Trophoblast cell (in vitro differentiated cells and primary cell): ENCODE measurements around the gene ACSM2B.
"Not testable (repeated sequence)": the region's sequence is repeated elsewhere in the genome, so short reads cannot be mapped to it uniquely, and the experiment has no call there.

ENCODE experiments used
- DNase-seq, 2 donors: peaks; one replicate each; pipeline ENCODE4 v3.0.0-alpha.2; 2016
- H2AFZ ChIP-seq: 2 replicates; pipeline ENCODE4 v1.6.1; 2013; ENCODE audit warnings: low read length, moderate library complexity, mild to moderate bottlenecking; ENCODE audit not compliant: insufficient read depth, poor library complexity
- H2AK5ac ChIP-seq: 2 replicates; pipeline ENCODE4 v1.6.1; 2013; ENCODE audit warnings: mild to moderate bottlenecking, low read length
- H2BK120ac ChIP-seq: 2 replicates; pipeline ENCODE4 v1.6.1; 2013; ENCODE audit warnings: low read length, mild to moderate bottlenecking, moderate library complexity; ENCODE audit not compliant: insufficient read depth, poor library complexity
- H2BK12ac ChIP-seq: 2 replicates; pipeline ENCODE4 v1.6.1; 2013; ENCODE audit warnings: mild to moderate bottlenecking, low read length, moderate library complexity
- H2BK5ac ChIP-seq: 2 replicates; pipeline ENCODE4 v1.6.1; 2013; ENCODE audit warnings: low read length, low read depth, moderate library complexity, mild to moderate bottlenecking; ENCODE audit not compliant: poor library complexity
- H3K14ac ChIP-seq: 2 replicates; pipeline ENCODE4 v1.6.1; 2013; ENCODE audit warnings: mild to moderate bottlenecking, low read length
- H3K18ac ChIP-seq: 2 replicates; pipeline ENCODE4 v1.6.1; 2013; ENCODE audit warnings: mild to moderate bottlenecking, low read length
- H3K23ac ChIP-seq: 2 replicates; pipeline ENCODE4 v1.6.1; 2013; ENCODE audit warnings: low read length
- H3K27ac ChIP-seq: 2 replicates; pipeline ENCODE4 v1.5.1; 2013; ENCODE audit warnings: low read depth, mild to moderate bottlenecking, inconsistent platforms, low read length, moderate library complexity
- H3K27me3 ChIP-seq: 2 replicates; pipeline ENCODE4 v1.6.1; 2013; ENCODE audit warnings: inconsistent platforms, mild to moderate bottlenecking, low read length, moderate library complexity; ENCODE audit not compliant: insufficient read depth
- H3K36me3 ChIP-seq, 2 experiments: 1 replicate in 1 of 2; 2 replicates in 1 of 2; pipeline ENCODE4 v1.6.1; 2013; ENCODE audit warnings: low read length in 2 of 2, mild to moderate bottlenecking in 2 of 2, moderate library complexity in 1 of 2; ENCODE audit not compliant: insufficient read depth in 2 of 2, control insufficient read depth in 1 of 2
- H3K4ac ChIP-seq: 2 replicates; pipeline ENCODE4 v1.6.1; 2013; ENCODE audit warnings: low read depth, mild to moderate bottlenecking, low read length, moderate library complexity
- H3K4me1 ChIP-seq, 2 experiments: 1 replicate in 1 of 2; 2 replicates in 1 of 2; pipeline ENCODE4 v1.6.1; 2013; ENCODE audit warnings: low read length in 2 of 2, mild to moderate bottlenecking in 2 of 2, moderate library complexity in 1 of 2; ENCODE audit not compliant: insufficient read depth in 2 of 2, control insufficient read depth in 1 of 2
- H3K4me2 ChIP-seq: 2 replicates; pipeline ENCODE4 v1.6.1; 2013; ENCODE audit warnings: inconsistent platforms, mild to moderate bottlenecking, low read length, moderate library complexity
- H3K4me3 ChIP-seq: 2 replicates; pipeline ENCODE4 v1.5.1; 2013; ENCODE audit warnings: mild to moderate bottlenecking, low read depth, low read length, inconsistent platforms
- H3K79me1 ChIP-seq: one replicate; pipeline ENCODE4 v1.6.1; 2013; ENCODE audit warnings: low read length
- H3K79me2 ChIP-seq: 2 replicates; pipeline ENCODE4 v1.6.1; 2013; ENCODE audit warnings: low read length, mild to moderate bottlenecking; ENCODE audit not compliant: control insufficient read depth, insufficient read depth, poor library complexity
- H3K9ac ChIP-seq: 2 replicates; pipeline ENCODE4 v1.6.1; 2013; ENCODE audit warnings: mild to moderate bottlenecking, low read length
- H3K9me3 ChIP-seq: 2 replicates; pipeline ENCODE4 v1.6.1; 2013; ENCODE audit warnings: low read depth, mild to moderate bottlenecking, control low read depth, inconsistent platforms, low read length; ENCODE audit not compliant: insufficient read depth
- H4K12ac ChIP-seq: 2 replicates; pipeline ENCODE4 v1.6.1; 2013; ENCODE audit warnings: low read depth, mild to moderate bottlenecking, low read length, moderate library complexity
- H4K8ac ChIP-seq: 2 replicates; pipeline ENCODE4 v1.6.1; 2013; ENCODE audit warnings: low read depth, mild to moderate bottlenecking, low read length, moderate library complexity
- H4K91ac ChIP-seq: one replicate; pipeline ENCODE4 v1.6.1; 2013; ENCODE audit warnings: low read depth, mild to moderate bottlenecking, low read length, moderate library complexity
- WGBS: extraction: QIAGEN DNeasy Blood & Tissue Kit; methylation state at CpG from one replicate; pipeline ENCODE4 v1.1.7; 2013; ENCODE audit warnings: missing lambda C conversion rate; ENCODE audit not compliant: insufficient read length, insufficient coverage; ENCODE audit errors: extremely low coverage; 5-methylcytosine and 5-hydroxymethylcytosine counted together

ACSM2B gene

DNA sequence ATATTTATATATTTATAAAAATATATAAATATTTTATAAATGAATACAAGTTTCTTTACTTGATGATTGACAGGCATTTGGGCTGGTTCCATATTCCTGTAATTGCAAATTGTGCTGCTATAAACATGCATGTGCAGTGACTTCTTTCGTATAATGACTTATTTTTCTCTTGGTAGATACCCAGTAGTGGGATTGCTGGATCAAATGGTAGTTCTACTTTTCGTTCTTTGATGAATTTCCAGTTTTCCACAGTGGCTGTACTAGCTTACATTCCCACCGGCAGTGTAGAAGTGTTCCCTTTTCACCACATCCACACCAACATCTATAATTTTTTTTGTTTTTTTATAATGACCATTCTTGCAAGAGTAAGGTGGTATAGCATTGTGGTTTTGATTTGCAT lies 7.8 kb downstream of the ACSM2B start:
- no peak overlapping the region for H2BK12ac ChIP-seq
- H3K79me2 ChIP-seq = no peaks in the 10 kb centered on the region
- no peak overlapping the region for H3K9ac ChIP-seq
- no peak for DNase-seq
- no peak overlapping the region for H4K12ac ChIP-seq
- H3K4ac ChIP-seq = no peak overlapping the region
- no peaks in the 10 kb centered on the region for H3K27me3 ChIP-seq
- H3K18ac ChIP-seq = no peak overlapping the region
- H3K9me3 ChIP-seq = no peaks in the 10 kb centered on the region
- H3K4me1 ChIP-seq = no peaks in the 10 kb centered on the region
- H3K36me3 ChIP-seq = no peaks in the 10 kb centered on the region
- H3K4me3 ChIP-seq = no peak overlapping the region
- no peak overlapping the region for H2BK5ac ChIP-seq
- no peak overlapping the region for H3K14ac ChIP-seq
- no peak overlapping the region for H2AFZ ChIP-seq
- H4K91ac ChIP-seq = no peak overlapping the region
- no peak overlapping the region for H3K23ac ChIP-seq
- WGBS = no CpG with 5 or more reads among the region's 3 CpGs
- no peak overlapping the region for H3K27ac ChIP-seq
- H2BK120ac ChIP-seq = no peak overlapping the region
- no peak overlapping the region for H2AK5ac ChIP-seq
- no peak overlapping the region for H3K4me2 ChIP-seq
- H4K8ac ChIP-seq = no peak overlapping the region
- no peaks in the 10 kb centered on the region for H3K79me1 ChIP-seq

DNA sequence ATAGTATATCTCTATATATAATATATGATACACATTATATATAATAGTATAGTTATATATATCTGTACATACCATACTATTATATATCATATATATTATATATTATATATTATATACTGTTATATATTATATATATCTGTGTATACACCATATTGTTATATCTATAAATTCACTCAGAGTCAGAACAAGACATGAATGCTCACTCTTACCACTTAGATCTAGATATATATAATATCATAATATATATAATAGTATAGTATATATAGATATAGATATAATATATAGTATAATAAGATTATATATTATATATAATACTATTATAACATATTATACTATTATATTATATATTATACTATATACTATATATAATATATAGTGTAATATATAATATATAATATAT lies 9.3 kb downstream of the ACSM2B start:
- no peak overlapping the region for H2AFZ ChIP-seq
- no peak overlapping the region for H3K4ac ChIP-seq
- H2BK5ac ChIP-seq = no peak overlapping the region
- no peaks in the 10 kb centered on the region for H3K27me3 ChIP-seq
- no peak overlapping the region for H3K4me2 ChIP-seq
- H3K79me2 ChIP-seq = no peaks in the 10 kb centered on the region
- H2BK120ac ChIP-seq = no peak overlapping the region
- no peak overlapping the region for H3K9ac ChIP-seq
- H3K9me3 ChIP-seq = no peaks in the 10 kb centered on the region
- no peak overlapping the region for H3K18ac ChIP-seq
- H3K79me1 ChIP-seq = no peaks in the 10 kb centered on the region
- no peak overlapping the region for H3K4me3 ChIP-seq
- no peak overlapping the region for H2BK12ac ChIP-seq
- H2AK5ac ChIP-seq = no peak overlapping the region
- H3K27ac ChIP-seq = no peak overlapping the region
- no peak overlapping the region for H4K8ac ChIP-seq
- no peak overlapping the region for H4K91ac ChIP-seq
- H3K23ac ChIP-seq = no peak overlapping the region
- no peak overlapping the region for H3K14ac ChIP-seq
- H3K4me1 ChIP-seq = no peaks in the 10 kb centered on the region
- no peaks in the 10 kb centered on the region for H3K36me3 ChIP-seq
- H4K12ac ChIP-seq = no peak overlapping the region
- DNase-seq = no peak

DNA sequence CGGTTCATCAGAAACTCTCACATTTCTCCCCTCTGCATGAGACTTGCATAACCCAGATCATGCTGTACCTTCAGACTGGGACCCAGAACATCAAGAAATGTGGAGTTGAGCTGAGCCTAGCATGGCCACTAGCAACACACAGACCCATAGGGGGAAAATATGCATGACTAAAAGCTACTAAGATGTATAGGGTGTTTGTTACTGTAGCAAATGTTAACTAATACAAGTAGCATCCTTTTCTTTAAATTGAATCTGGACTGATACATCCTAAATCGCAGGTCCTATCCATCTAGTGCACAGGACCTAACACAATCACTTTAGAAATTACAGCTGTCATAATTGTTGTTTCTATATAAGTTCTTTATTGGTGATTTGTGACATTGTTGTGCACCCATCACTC lies 10.8 kb downstream of the ACSM2B start:
- not testable (repeated sequence) for H3K79me1 ChIP-seq, H2BK12ac ChIP-seq

DNA sequence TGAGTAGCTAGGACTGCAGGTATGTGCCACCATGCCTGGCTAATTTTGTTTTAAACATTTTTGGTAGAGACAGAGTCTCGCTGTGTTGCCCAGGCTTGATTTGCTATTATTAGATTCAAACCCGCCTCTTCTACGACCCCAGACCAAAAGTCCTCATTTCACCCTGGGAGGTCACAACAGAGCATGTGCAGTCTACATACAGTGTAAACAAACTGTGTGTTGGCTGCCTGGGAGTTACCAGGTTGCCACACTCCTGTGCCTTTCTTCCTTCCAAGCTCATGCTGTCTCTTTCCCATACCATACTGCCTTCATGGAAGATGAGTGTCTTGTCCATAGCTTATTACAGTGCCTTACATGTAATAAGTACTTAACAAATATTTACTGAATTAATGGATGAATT lies 11.9 kb downstream of the ACSM2B start:
- H2AFZ ChIP-seq, DNase-seq, H3K4me3 ChIP-seq, H3K4me2 ChIP-seq, H3K79me1 ChIP-seq, H2BK5ac ChIP-seq, H3K23ac ChIP-seq, H3K27ac ChIP-seq, H3K14ac ChIP-seq, H3K27me3 ChIP-seq, H4K8ac ChIP-seq, H3K79me2 ChIP-seq, H3K18ac ChIP-seq, H4K12ac ChIP-seq, H3K4ac ChIP-seq, H3K9me3 ChIP-seq, H3K4me1 ChIP-seq, H3K36me3 ChIP-seq, H2AK5ac ChIP-seq, H3K9ac ChIP-seq, H4K91ac ChIP-seq, H2BK120ac ChIP-seq, H2BK12ac ChIP-seq: not testable (repeated sequence)
- WGBS = no CpG with 5 or more reads among the region's 3 CpGs

More for the DNA sequence above, 10.8 kb downstream of the ACSM2B start:
- H4K8ac ChIP-seq, H3K18ac ChIP-seq, H2BK5ac ChIP-seq, H4K12ac ChIP-seq, H3K36me3 ChIP-seq, H3K9ac ChIP-seq, H3K27me3 ChIP-seq, H3K27ac ChIP-seq, H3K14ac ChIP-seq, H3K4me1 ChIP-seq, H3K4me3 ChIP-seq, H2AFZ ChIP-seq, DNase-seq, H3K4me2 ChIP-seq, H2AK5ac ChIP-seq, H3K9me3 ChIP-seq, H3K79me2 ChIP-seq, H2BK120ac ChIP-seq, H3K23ac ChIP-seq, H4K91ac ChIP-seq, H3K4ac ChIP-seq: not testable (repeated sequence)
- WGBS = no CpG with 5 or more reads among the region's 2 CpGs

DNA sequence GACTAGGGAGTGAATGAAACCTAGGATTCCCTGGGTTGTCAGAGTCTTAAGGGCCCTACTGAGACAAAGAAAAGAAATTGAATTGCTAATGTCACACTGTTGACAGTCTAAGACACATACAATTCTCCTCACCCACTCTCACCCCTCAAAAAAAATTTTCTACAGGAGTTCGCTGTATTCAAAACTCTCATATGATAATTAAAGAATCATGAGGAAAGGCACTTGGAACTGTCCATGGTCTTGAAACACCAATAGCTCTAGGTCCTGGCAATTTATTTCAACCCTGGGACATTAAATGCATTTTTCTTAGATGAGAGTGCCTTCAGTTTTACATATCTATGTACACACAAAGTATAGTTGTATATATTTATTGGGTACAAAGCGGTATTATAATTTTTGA lies 20.5 kb downstream of the ACSM2B start:
- not testable (repeated sequence) for H3K4me1 ChIP-seq, H2AFZ ChIP-seq, H2BK120ac ChIP-seq, H2BK12ac ChIP-seq, H3K4me2 ChIP-seq, H3K4me3 ChIP-seq, DNase-seq, H3K23ac ChIP-seq, H3K4ac ChIP-seq, H3K27me3 ChIP-seq, H4K12ac ChIP-seq, H3K18ac ChIP-seq, H3K27ac ChIP-seq, H2AK5ac ChIP-seq, H4K8ac ChIP-seq, H3K36me3 ChIP-seq, H3K14ac ChIP-seq, H2BK5ac ChIP-seq, H3K79me1 ChIP-seq, H3K9me3 ChIP-seq, H3K9ac ChIP-seq, H4K91ac ChIP-seq, H3K79me2 ChIP-seq
- WGBS = no CpG with 5 or more reads among the region's 2 CpGs
